ENCODE results near the gene NRSN2.

The NRSN2 gene

GRCh38 chr20:404088-404487 lies 57.2 kb downstream of the NRSN2 start:
- TF ChIP-seq RAD21 (IDR thresholded peaks at IDR 0.05; ENCODE audit: low read depth) (no peak), EP300 (IDR thresholded peaks at IDR 0.05; ENCODE audit: borderline replicate concordance) (no peak), REST (IDR thresholded peaks at IDR 0.05; ENCODE audit: low read depth) (no peak), MAX (IDR thresholded peaks at IDR 0.05) (no peak), TEAD4 (IDR thresholded peaks at IDR 0.05) (no peak), EGR1 (IDR thresholded peaks at IDR 0.05) (no peak), NFIC (IDR thresholded peaks at IDR 0.05) (no peak), FOXM1 (IDR thresholded peaks at IDR 0.05; ENCODE audit: borderline replicate concordance, low read depth) (no peak), TCF12 (IDR thresholded peaks at IDR 0.05; ENCODE audit: low read depth) (no peak), CEBPB (IDR thresholded peaks at IDR 0.05) (no peak), CREB1 (IDR thresholded peaks at IDR 0.05; ENCODE audit: low read depth) (no peak), USF1 (IDR thresholded peaks at IDR 0.05) (no peak)

Measured in Ishikawa (cell line).